Measurements from ENCODE around the gene VWA2. TPM values are rescaled to one million over a fixed set of nuclear protein-coding genes. Genes with fewer than 3 reads are reported as not detected.

VWA2 gene
- total RNA-seq, 1 experiment from 2014 or later: not detected

DNA sequence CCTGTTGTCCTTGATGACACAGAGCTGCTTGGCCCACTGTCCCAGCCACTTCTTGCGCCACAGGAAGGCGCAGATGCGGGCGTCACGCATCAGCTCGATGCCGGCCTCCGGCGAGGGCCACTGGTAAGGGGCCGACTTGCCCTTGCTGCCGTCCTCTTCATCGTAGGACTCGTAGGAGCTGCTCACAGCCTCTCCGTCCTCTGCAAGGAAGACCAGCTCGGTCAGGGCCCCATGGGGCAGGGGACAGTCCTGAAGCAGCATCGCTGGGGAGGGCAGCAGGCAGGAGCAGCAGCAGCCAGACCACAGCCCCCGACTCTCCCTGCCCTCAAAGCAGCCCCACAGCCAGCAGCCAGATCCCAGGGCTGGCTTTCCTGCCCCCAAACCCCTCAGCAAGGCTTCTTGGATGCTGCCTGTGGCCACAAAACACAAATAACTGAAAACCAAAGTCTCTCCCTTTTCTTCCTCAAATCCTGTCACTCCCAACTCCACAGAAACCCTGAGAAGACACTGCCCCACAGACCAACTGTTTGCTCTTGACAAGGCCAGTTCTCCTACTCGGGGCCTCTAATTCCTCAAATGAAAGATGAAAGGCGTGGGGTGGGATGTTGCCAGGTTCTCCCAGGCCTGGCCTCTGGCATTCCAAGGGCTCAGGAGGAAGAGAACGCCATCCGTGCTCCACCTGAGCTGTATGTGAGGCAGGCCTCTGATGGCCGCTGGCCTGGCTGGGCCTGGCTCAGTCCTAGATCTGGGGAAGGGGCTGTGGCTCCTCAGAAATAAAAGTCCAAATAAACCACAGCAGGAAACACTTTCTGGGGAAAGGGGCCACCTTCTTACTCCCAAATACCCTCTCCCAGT lies 76.7 kb downstream of the VWA2 start:
- no peak for TF ChIP-seq FOSL1 (IDR thresholded peaks at IDR 0.05; ENCODE audit: low read depth)
- no peak for TF ChIP-seq YY1 (IDR thresholded peaks at IDR 0.05; ENCODE audit: extremely low read depth, insufficient replicate concordance, low read depth, low read length)
- no peak for TF ChIP-seq EZH2phosphoT487 (IDR thresholded peaks at IDR 0.05; ENCODE audit: borderline replicate concordance)
- TF ChIP-seq POLR2AphosphoS5 (IDR thresholded peaks at IDR 0.05; ENCODE audit: low read depth, low read length): no peak
- TF ChIP-seq, protein P1, sequence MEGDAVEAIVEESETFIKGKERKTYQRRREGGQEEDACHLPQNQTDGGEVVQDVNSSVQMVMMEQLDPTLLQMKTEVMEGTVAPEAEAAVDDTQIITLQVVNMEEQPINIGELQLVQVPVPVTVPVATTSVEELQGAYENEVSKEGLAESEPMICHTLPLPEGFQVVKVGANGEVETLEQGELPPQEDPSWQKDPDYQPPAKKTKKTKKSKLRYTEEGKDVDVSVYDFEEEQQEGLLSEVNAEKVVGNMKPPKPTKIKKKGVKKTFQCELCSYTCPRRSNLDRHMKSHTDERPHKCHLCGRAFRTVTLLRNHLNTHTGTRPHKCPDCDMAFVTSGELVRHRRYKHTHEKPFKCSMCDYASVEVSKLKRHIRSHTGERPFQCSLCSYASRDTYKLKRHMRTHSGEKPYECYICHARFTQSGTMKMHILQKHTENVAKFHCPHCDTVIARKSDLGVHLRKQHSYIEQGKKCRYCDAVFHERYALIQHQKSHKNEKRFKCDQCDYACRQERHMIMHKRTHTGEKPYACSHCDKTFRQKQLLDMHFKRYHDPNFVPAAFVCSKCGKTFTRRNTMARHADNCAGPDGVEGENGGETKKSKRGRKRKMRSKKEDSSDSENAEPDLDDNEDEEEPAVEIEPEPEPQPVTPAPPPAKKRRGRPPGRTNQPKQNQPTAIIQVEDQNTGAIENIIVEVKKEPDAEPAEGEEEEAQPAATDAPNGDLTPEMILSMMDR (IDR thresholded peaks at IDR 0.05 in 2 of 3, conservative IDR thresholded peaks at IDR 0.05 in 1 of 3; ENCODE audit: borderline replicate concordance in 1 of 3, insufficient read depth in 1 of 3, low read depth in 2 of 3, low read length in 2 of 3): no peak
- TF ChIP-seq JUND (IDR thresholded peaks at IDR 0.05): no peak
- no peak for TF ChIP-seq ZFX (IDR thresholded peaks at IDR 0.05)
- TF ChIP-seq ZNF274 (IDR thresholded peaks at IDR 0.05; ENCODE audit: low read depth, low read length): no peak
- TF ChIP-seq CEBPB (IDR thresholded peaks at IDR 0.05; ENCODE audit: low read depth): no peak
- TF ChIP-seq POLR2A (IDR thresholded peaks at IDR 0.05; ENCODE audit: borderline replicate concordance, extremely low read depth, insufficient read depth, insufficient read length): no peak
- TF ChIP-seq, protein P2, sequence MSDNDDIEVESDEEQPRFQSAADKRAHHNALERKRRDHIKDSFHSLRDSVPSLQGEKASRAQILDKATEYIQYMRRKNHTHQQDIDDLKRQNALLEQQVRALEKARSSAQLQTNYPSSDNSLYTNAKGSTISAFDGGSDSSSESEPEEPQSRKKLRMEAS (IDR thresholded peaks at IDR 0.05): no peak
- no peak for TF ChIP-seq TCF7L2 (IDR thresholded peaks at IDR 0.05; ENCODE audit: borderline replicate concordance, extremely low read depth, insufficient read depth, insufficient read length)
- no peak for TF ChIP-seq EZH2 (IDR thresholded peaks at IDR 0.05)
- no peak for TF ChIP-seq SRF (IDR thresholded peaks at IDR 0.05; ENCODE audit: low read depth)
- TF ChIP-seq, protein P3, sequence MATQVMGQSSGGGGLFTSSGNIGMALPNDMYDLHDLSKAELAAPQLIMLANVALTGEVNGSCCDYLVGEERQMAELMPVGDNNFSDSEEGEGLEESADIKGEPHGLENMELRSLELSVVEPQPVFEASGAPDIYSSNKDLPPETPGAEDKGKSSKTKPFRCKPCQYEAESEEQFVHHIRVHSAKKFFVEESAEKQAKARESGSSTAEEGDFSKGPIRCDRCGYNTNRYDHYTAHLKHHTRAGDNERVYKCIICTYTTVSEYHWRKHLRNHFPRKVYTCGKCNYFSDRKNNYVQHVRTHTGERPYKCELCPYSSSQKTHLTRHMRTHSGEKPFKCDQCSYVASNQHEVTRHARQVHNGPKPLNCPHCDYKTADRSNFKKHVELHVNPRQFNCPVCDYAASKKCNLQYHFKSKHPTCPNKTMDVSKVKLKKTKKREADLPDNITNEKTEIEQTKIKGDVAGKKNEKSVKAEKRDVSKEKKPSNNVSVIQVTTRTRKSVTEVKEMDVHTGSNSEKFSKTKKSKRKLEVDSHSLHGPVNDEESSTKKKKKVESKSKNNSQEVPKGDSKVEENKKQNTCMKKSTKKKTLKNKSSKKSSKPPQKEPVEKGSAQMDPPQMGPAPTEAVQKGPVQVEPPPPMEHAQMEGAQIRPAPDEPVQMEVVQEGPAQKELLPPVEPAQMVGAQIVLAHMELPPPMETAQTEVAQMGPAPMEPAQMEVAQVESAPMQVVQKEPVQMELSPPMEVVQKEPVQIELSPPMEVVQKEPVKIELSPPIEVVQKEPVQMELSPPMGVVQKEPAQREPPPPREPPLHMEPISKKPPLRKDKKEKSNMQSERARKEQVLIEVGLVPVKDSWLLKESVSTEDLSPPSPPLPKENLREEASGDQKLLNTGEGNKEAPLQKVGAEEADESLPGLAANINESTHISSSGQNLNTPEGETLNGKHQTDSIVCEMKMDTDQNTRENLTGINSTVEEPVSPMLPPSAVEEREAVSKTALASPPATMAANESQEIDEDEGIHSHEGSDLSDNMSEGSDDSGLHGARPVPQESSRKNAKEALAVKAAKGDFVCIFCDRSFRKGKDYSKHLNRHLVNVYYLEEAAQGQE (IDR thresholded peaks at IDR 0.05; ENCODE audit: low read depth): no peak
- no peak for TF ChIP-seq RAD21 (IDR thresholded peaks at IDR 0.05; ENCODE audit: low read depth)
- no peaks in the 10 kb centered on the region for H3K9me2 ChIP-seq (ENCODE audit: insufficient read depth)
- no peaks in the 10 kb centered on the region for H3K36me3 ChIP-seq (ENCODE audit: control insufficient read depth in 1 of 2, insufficient read depth in 2 of 2, low read length in 2 of 2)
- ChIA-PET RAD21 (ENCODE audit: low non-redundant PET in 1 of 2, low total read pairs in 2 of 2, uncharacterized antibody in 2 of 2, unreplicated experiment in 2 of 2) (no interaction called here), POLR2A (no interaction called here), CTCF (interaction anchor here (2.1 kb wide), 1 partner anchor 12 kb away, joined by 15 read pairs; no protein-coding TSS in a partner anchor)
- H3K4me3 ChIP-seq (replicated peaks in 1 of 2; ENCODE audit: low read depth in 1 of 2, low read length in 2 of 2): no peak overlapping the region
- no peak overlapping the region for H3K27ac ChIP-seq (ENCODE audit: low read depth, low read length)
- no peak for DNase-seq (ENCODE audit: low read depth, low spot score)
- peaks cover 90% of the 10 kb centered on the region for H3K27me3 ChIP-seq (ENCODE audit: insufficient read depth, low read length)
- peaks cover 9 to 17% of the 10 kb centered on the region in 2 experiments for H3K4me1 ChIP-seq (ENCODE audit: control insufficient read depth in 1 of 2, insufficient read depth in 2 of 2, low read length in 2 of 2)
- no peak overlapping the region for H2AFZ ChIP-seq (ENCODE audit: low read depth, low read length, poor library complexity, severe bottlenecking)
- intact Hi-C loops (cut with micrococcal nuclease): no loop called here
- no peaks in the 10 kb centered on the region for H3K9me3 ChIP-seq (ENCODE audit: control insufficient read depth in 1 of 2, insufficient read depth in 1 of 2, low read depth in 1 of 2, low read length in 2 of 2)
- ATAC-seq: no peak
- no peaks in the 10 kb centered on the region for H3K79me2 ChIP-seq (ENCODE audit: insufficient read depth, low read length)
- no peak overlapping the region for H3K9ac ChIP-seq (ENCODE audit: low read length)
- no TSS peak for BruUV-seq (replicated peaks)
- no peak overlapping the region for H3K4me2 ChIP-seq (ENCODE audit: low read length)
- no peaks in the 10 kb centered on the region; the same call in 1 of the 2 replicates for H4K20me1 ChIP-seq (ENCODE audit: insufficient read depth)

Data from HCT116 (cell line).